Vagina (tissue), 2 donors: Measurements from ENCODE around the gene DIS3L.

Experiments
- CTCF ChIP-seq, 3 experiments: fragments of 450-650 bp in 2 of 3; fragments of 200-600 bp in 1 of 3; sonication (generic) in 1 of 3; IDR thresholded peaks; one replicate each; pipeline ENCODE4 v1.5.1; 2017 to 2019; ENCODE audit warnings: antibody characterized with exemption in 3 of 3, mild to moderate bottlenecking in 2 of 3, moderate library complexity in 2 of 3
- POLR2A ChIP-seq, 2 donors: fragments of 450-650 bp; IDR thresholded peaks; one replicate each; pipeline ENCODE4 v1.6.1; 2017; ENCODE audit warnings: antibody characterized with exemption in 2 of 2, mild to moderate bottlenecking in 2 of 2, moderate library complexity in 2 of 2
- POLR2AphosphoS5 ChIP-seq, 2 donors: sonication (generic); formaldehyde crosslinking; IDR thresholded peaks; one replicate each; pipeline ENCODE4 v1.9.0; 2017; ENCODE audit warnings: antibody characterized with exemption in 2 of 2, mild to moderate bottlenecking in 2 of 2, low read depth in 1 of 2; ENCODE audit not compliant: insufficient read depth in 1 of 2

GRCh38 chr15:66275352-66275751 lies 18.0 kb upstream of the DIS3L start:
- TF ChIP-seq POLR2A (IDR thresholded peaks at IDR 0.05) = no peak
- TF ChIP-seq CTCF (IDR thresholded peaks at IDR 0.05) = no peak
- TF ChIP-seq POLR2AphosphoS5 (IDR thresholded peaks at IDR 0.05; ENCODE audit: insufficient read depth in 1 of 2, low read depth in 1 of 2) = no peak
